ENCODE data around the gene SND1.

The SND1 gene

GRCh38 chr7:127997226-127997922 is 345.4 kb downstream of the SND1 start:
- H3K9me3 ChIP-seq (ENCODE audit: insufficient read depth, low read length) = no peaks in the 10 kb centered on the region
- H3K4me3 ChIP-seq (ENCODE audit: insufficient read depth, low read length, poor library complexity, severe bottlenecking) = no peak overlapping the region
- TF ChIP-seq EZH2phosphoT487 (conservative IDR thresholded peaks at IDR 0.05; ENCODE audit: low read length) = no peak
- TF ChIP-seq, protein P1, sequence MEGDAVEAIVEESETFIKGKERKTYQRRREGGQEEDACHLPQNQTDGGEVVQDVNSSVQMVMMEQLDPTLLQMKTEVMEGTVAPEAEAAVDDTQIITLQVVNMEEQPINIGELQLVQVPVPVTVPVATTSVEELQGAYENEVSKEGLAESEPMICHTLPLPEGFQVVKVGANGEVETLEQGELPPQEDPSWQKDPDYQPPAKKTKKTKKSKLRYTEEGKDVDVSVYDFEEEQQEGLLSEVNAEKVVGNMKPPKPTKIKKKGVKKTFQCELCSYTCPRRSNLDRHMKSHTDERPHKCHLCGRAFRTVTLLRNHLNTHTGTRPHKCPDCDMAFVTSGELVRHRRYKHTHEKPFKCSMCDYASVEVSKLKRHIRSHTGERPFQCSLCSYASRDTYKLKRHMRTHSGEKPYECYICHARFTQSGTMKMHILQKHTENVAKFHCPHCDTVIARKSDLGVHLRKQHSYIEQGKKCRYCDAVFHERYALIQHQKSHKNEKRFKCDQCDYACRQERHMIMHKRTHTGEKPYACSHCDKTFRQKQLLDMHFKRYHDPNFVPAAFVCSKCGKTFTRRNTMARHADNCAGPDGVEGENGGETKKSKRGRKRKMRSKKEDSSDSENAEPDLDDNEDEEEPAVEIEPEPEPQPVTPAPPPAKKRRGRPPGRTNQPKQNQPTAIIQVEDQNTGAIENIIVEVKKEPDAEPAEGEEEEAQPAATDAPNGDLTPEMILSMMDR (IDR thresholded peaks at IDR 0.05; ENCODE audit: insufficient read depth, low read length, poor library complexity, severe bottlenecking) = no peak
- H3F3A ChIP-seq (ENCODE audit: insufficient read depth) = no peaks in the 10 kb centered on the region
- H3K9me2 ChIP-seq (replicated peaks; ENCODE audit: insufficient read depth, low read length) = no peaks in the 10 kb centered on the region
- no peaks in the 10 kb centered on the region for H4K20me1 ChIP-seq (ENCODE audit: low read depth, low read length)
- H3K27me3 ChIP-seq (ENCODE audit: low read length) = no peaks in the 10 kb centered on the region
- no peaks in the 10 kb centered on the region for H3K36me3 ChIP-seq (ENCODE audit: low read length)
- H2AFZ ChIP-seq (ENCODE audit: low read depth, low read length, severe bottlenecking) = no peak overlapping the region
- no peak overlapping the region for H3K4me2 ChIP-seq (ENCODE audit: low read depth, low read length, poor library complexity, severe bottlenecking)
- no peaks in the 10 kb centered on the region for H3K79me2 ChIP-seq (ENCODE audit: insufficient read depth, low read length)
- no peak overlapping the region for H3K9ac ChIP-seq (ENCODE audit: low read length)
- no peak overlapping the region for H3K27ac ChIP-seq (ENCODE audit: low read depth, low read length)

- Histone ChIP-seq H3K79me2 (ENCODE audit: insufficient read depth, low read length) (no peaks in the 10 kb centered on the region), H3K36me3 (ENCODE audit: low read length) (no peaks in the 10 kb centered on the region), H3K9me2 (replicated peaks; ENCODE audit: insufficient read depth, low read length) (no peaks in the 10 kb centered on the region), H2AFZ (ENCODE audit: low read depth, low read length, severe bottlenecking) (no peak overlapping the region), H3K27me3 (ENCODE audit: low read length) (no peaks in the 10 kb centered on the region), H3K9ac (ENCODE audit: low read length) (no peak overlapping the region), H3F3A (ENCODE audit: insufficient read depth) (no peaks in the 10 kb centered on the region), H3K4me3 (ENCODE audit: insufficient read depth, low read length, poor library complexity, severe bottlenecking) (no peak overlapping the region), H3K4me2 (ENCODE audit: low read depth, low read length, poor library complexity, severe bottlenecking) (no peak overlapping the region), H3K27ac (ENCODE audit: low read depth, low read length) (no peak overlapping the region), H4K20me1 (ENCODE audit: low read depth, low read length) (no peaks in the 10 kb centered on the region), H3K9me3 (ENCODE audit: insufficient read depth, low read length) (no peaks in the 10 kb centered on the region)
- TF ChIP-seq, protein P1 (IDR thresholded peaks at IDR 0.05; ENCODE audit: insufficient read depth, low read length, poor library complexity, severe bottlenecking) = no peak
- no peak for TF ChIP-seq EZH2phosphoT487 (conservative IDR thresholded peaks at IDR 0.05; ENCODE audit: low read length)
These were observed 346.7 kb downstream of the SND1 start for GRCh38 chr7:127998671-127999070.

DNA sequence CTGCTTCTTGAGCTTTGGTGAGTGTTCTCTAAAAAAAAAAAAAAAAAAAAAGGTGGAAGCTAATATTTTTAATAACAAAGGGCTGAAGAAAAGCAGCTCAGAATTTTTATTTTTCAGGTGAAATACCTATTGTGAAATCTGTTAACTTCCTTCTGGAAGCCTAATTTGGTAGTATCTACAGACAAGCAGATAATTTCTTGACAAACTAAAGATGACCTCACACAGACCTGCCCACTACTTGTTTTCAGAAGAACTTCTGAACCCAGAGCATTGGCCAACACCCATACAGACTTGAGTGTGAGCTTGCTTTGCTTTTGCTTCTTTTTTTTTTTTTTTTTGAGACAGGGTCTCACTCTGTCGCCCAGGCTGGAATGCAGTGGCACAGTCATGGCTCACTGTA is 348.1 kb downstream of the SND1 start:
- H3K79me2 ChIP-seq (ENCODE audit: insufficient read depth, low read length) = no peaks in the 10 kb centered on the region
- H3K4me3 ChIP-seq (ENCODE audit: insufficient read depth, low read length, poor library complexity, severe bottlenecking) = no peak overlapping the region
- TF ChIP-seq EZH2phosphoT487 (conservative IDR thresholded peaks at IDR 0.05; ENCODE audit: low read length) = no peak
- TF ChIP-seq, protein P1 (IDR thresholded peaks at IDR 0.05; ENCODE audit: insufficient read depth, low read length, poor library complexity, severe bottlenecking) = no peak
- no peaks in the 10 kb centered on the region for H3K9me3 ChIP-seq (ENCODE audit: insufficient read depth, low read length)
- H3K9me2 ChIP-seq (replicated peaks; ENCODE audit: insufficient read depth, low read length) = no peaks in the 10 kb centered on the region
- H3F3A ChIP-seq (ENCODE audit: insufficient read depth) = no peaks in the 10 kb centered on the region
- H3K27me3 ChIP-seq (ENCODE audit: low read length) = no peaks in the 10 kb centered on the region
- H3K4me2 ChIP-seq (ENCODE audit: low read depth, low read length, poor library complexity, severe bottlenecking) = no peak overlapping the region
- no peaks in the 10 kb centered on the region for H3K36me3 ChIP-seq (ENCODE audit: low read length)
- H2AFZ ChIP-seq (ENCODE audit: low read depth, low read length, severe bottlenecking) = no peak overlapping the region
- H4K20me1 ChIP-seq (ENCODE audit: low read depth, low read length) = no peaks in the 10 kb centered on the region
- H3K9ac ChIP-seq (ENCODE audit: low read length) = no peak overlapping the region
- no peak overlapping the region for H3K27ac ChIP-seq (ENCODE audit: low read depth, low read length)

Measured in SU-DHL-6 (cell line).